GM18526 (cell line): ENCODE results near the gene C5orf15.

Experiments
- POLR2A ChIP-seq: IDR thresholded peaks from 3 replicates; pipeline ENCODE4 v1.6.1; 2011; ENCODE audit not compliant: insufficient read length; ENCODE audit errors: extremely low read depth

C5orf15 gene

DNA sequence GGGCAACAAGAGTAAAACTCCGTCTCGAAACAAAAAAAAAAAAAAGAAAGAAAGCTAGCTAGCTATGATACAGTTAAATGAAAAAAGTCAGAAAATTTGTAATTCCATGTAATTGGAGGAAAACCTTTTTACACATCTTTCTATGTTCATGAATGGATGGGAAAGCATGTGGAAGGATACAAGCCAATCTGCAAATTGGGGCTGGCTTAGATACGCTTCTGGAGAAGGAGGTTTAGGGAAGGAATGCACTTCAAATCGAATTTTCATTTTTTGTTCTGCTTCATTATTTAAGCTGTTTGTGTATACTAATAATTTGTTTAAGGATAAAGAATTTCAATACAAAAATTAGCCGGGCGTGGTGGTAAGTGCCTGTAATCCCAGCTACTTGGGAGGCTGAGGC lies 29.6 kb upstream of the C5orf15 start:
- TF ChIP-seq POLR2A: no peak

DNA sequence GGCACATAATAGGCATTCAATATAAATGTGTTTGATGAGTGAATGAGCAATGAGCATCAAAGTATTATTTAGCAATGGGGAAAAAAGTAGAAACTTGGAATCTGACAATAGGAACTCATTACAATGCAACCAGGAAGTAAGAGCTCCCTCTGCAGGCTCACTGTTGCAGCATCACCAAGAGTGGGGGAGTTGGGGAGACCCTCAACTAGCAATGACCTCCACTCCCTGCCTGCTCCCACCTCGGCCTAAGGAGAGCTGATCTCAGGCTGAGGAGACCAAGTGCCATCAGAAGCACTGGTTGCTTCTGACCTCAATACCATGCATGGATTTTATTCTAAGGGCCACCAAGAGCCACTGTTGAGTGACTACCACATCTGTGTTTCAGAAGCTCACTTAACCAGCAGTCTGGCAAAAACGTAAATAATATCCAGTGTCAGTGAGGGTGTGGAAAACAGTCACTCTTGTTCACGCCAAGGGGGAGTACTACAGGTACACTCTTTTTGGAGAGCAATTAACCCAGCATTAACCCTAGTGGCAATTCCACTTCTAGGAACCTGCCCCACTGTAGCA lies 28.3 kb upstream of the C5orf15 start:
- no peak for TF ChIP-seq POLR2A

DNA sequence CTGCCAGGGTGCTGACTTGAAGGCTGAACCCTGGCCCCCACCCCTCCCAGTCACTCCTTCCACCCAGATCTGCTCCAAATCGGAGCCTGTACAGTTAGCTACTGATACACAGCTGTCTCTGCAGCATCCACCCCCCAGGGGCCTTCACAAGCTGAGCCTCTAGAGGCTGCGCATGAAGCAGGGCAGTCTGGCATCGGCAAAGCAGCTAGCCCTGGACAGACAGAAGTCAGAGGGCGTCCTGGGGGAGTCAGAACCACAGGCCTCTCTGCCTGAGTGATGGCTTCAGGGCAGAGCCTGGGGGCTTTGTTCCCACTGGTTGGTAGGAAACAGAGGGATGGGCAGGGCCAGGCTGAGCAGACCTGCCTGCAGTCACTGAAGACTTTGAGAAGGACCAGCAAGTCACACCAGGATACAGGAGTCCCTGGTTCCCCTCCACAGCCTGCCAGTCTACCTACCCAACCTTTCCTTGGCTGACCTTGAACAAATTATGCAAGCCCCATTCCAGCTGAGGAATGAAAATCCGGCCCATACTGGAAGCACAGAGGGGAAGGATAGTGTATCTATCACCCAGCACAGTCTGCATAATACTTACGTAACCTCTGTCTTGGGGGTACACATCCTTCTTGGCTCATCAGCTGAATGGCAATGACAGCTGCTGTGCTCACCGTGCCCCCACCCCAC lies 27.6 kb upstream of the C5orf15 start:
- TF ChIP-seq POLR2A: no peak

DNA sequence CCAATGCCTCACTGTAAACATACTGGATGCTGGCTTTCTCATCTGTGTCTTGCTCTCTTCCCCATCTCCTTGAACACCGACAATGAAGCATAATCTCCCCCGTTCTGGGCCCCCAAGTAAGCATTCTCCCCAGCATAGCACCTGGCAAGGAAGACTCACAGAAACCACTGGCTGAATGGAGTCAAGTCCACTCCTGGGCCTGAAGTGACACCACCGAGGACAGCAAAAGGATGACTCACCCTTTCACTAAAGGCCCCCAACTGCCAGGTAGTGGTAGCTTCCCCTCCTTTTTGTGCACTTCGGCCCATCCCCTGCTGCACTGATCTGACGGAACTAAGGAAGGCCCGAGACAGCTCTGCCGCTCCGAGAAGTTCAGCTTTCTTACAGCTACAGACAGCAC lies 26.9 kb upstream of the C5orf15 start:
- TF ChIP-seq POLR2A: no peak

DNA sequence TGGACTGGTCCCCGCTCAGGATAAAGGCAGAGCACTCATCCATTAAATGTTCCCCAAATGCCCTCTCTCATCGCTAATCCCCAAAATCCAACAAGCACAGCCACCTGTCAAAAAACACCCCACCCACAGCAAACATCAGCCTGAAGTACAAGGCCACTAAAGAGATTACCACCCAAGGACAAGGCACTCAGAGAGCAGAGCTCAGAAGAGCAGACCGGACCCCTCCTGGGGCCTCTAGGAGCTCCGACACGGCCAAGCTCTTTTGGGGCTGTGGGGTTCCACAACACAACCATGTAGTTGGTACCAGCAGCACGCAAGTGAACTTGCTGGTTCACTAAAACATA lies 26.5 kb upstream of the C5orf15 start:
- TF ChIP-seq POLR2A: no peak

DNA sequence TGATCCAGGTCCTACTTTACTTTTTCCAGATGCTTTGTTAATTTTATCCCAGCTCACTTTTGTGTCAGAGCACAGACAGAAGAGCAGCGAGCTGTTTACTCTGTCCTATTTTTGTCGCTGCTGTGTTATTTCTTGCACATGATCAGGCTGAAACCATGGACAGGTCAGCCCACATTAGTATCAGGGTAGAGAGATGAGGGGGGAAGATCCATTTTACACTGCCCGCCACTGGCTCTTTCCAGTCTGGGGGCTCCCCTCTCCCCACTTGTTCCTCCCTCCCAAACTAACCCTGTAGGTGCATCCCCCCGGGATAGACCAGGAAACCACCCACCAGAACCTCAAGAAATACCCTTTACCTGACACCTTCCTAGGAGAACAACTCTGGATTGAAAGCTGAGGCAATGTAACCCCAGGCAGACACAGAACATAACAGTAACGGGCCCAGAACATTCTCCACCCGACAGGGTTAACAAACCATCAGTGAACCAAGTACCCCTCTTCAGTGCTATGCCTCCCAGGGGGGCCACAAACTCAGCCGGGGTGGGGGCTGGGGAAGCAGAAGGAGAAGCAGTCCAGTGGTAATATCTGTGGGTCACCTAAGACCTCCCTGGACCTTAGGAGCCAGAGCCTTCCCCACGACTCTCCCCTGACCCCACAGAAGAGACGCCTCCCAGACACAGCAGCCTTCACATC lies 26.0 kb upstream of the C5orf15 start:
- TF ChIP-seq POLR2A: no peak

DNA sequence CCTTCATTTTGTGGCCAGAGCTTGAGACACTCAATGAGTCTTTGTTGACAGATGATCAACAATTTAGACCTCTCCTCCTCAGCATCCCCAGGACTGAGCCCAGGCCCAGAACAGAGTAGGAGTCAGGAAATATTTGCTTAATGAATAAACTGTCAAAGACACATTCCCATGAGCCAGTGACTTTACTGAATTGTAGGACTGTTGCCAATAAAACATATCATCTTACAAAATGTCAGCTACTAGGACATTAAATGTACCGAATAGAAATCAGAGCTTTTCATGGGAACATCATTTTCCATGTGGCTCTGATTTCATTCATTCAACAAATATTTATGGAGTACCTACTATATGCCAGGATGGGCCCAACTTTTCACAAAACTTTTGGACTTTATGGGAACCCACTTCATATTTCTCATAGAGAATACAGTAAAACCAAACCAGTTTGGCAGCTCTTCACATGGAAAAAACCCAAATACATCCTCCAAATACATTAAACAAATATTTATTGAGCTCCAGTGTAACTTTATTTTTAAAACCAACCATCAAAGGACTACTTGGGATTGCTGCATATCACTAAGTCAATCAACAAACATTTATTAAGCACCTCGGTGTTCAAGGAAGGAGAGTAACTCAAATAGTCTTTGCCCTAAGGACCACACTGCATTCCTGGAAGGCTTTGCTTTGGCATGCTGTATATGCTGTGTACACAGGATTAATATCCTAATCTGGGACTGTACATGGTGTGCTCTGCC lies 24.9 kb upstream of the C5orf15 start:
- no peak for TF ChIP-seq POLR2A

DNA sequence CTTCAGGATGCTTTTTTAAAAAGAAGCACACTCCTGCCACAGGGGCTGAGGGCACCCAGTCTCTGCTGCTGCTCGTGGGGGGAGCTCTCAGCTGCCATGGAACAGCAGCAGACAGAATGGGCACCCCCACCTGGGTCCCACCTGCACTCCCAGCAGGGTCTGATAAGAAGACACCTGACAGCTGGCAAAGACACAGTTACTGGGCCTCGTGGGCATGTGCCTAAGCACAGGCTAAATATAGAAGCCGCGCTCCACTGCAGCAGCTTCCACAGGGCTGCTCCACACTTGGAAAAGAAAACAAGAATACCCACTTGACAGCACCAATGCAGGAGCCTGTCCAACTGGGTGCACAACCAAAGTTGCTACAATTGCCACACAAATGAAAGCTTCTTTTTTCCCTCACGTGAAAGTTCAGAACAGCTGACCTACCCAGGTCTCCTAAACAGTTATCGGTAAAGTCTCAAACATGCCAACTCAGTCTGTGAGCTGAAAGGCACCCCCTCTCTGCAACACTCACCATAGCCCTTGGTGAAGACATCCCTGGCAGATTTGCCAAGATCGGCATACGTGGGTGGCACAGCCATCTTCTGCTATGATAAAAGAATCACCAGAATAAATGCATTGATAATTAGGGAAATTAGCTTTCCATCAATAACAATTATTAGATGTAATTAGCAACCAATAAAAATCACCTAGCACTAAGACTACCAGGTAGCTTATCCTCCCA lies 24.2 kb upstream of the C5orf15 start:
- TF ChIP-seq POLR2A: no peak

DNA sequence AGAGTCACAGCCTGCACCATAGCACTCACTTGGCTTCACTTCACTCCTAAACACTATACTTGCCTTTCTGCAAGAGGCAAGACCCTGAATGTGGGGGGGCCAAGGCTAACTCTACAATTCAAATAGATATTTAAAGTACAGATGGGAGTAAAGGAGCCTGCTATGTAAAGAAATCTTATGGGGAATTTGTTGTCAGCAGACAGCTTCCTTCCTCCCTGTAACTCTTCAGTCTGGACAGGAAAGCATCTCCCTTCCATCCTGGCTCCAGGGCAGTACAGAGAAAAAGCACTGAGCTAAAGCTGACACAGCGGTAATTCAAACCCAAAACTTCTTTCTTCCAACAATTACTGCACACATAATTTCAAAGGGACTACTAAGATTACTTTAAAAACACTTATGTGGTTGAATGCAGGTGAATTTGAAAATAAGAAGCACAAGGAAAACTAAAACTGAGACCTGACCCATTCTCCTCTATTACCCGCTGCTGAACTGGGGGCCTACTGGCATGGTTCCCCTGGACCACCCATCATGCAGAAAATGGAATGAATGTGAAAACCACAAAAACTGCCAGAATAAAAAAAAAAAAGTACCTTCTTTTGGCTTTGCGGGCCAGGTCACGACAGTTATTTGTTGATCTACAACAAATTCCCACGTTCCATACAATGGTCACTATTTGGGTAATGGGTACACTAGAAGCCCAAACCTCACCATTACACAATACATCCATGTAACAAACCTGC lies 22.9 kb upstream of the C5orf15 start:
- TF ChIP-seq POLR2A: no peak

DNA sequence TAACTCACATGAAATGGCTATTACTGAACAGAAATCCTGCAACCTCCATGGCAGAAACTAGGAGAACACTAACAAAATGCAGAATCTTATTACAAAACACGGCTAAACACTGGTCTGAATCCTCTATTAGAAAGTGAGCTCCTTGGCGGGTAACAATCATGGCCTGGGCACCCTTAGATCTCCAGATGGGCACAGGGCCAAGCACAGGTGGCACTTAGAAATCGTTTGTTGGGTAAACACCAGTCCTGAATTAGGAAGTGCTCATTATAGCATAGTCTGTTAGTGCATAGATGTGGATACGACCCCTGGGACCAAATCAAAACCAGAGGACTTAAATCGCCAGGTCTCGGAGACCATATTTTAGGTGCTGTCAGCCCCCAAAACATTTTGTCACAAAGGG lies 22.0 kb upstream of the C5orf15 start:
- TF ChIP-seq POLR2A: no peak

DNA sequence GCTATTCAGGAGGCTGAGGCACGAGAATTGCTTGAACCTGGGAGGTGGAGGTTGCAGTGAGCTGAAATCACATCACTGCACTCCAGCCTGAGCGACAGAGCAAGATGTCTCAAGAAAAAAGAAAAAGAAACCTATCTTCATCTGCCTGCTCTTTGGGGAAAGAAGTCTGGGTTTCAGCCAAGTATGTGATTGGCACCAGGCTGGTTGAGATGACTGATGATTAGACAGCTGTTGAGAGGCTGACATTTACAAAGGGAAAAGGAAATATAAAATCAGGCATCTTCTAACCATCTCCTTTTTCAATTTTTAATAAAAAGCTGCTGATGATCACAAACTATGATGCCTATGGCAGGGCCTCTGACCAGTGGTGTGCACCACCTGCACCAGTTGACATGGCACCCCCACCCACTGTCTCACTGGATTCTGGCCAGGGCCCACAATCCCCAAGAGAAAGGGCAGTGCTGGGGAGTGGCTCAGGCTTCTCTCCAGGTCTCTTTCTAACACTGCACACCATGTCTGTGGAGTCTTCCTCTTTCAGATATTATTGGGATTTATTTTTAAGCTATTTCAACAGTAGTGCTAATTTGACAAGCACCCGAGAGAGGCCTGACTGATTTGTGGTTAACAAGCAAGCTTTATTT lies 17.2 kb upstream of the C5orf15 start:
- no peak for TF ChIP-seq POLR2A

DNA sequence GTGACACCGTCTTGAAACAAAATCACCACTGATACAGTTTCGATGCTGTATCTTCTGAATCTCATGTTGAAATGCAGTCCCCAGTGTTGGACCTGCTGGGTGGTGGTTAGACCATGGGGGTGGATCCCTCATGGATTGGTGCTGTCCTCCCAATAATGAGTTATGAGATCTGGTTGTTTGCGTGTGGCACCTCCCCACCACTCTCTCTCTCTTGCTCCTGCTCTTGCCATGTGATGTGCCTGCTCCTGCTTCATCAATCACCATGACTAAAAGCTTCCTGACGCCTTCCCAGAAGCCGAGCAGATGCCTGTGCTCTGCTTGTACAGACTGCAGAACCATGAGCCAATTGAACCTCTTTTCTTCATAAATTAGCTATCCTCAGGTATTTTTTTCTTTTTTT lies 15.2 kb upstream of the C5orf15 start:
- no peak for TF ChIP-seq POLR2A

DNA sequence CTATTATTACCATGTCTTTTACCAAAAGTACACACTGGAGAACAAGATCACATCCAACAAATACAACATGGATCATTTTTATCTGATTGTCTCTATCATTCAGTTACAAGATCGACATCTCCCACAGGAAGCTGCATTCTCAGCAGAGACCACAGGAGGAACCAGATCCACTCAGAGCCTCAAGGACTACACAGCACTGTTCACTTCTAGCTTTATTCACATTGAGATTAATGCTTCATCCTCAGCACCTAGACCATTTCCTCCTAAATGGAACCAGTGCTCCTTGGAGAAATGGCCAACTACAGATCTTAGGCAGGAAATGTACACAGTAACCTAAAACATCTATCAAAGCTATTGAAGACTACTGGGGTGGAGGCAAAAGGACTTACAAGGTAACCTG lies 13.3 kb upstream of the C5orf15 start:
- no peak for TF ChIP-seq POLR2A

DNA sequence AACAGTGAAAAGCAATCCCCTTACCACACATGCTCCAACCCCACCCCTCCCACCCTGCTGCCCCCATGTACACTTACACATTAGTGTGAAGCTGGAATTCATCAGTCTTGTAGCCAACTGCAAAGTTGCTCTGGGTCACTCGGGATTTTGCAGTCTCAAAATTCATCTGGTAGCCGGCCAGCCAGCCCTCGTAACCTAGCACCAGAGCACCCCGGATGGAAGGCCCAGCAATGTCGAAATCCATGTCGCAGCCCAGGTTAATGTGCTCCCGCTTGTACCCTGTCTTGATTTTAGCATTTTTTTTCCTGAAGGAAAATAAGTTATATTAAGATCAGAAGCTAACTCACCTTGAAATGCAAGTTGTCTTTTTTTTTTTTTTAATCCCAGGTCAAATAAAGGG lies 12.2 kb upstream of the C5orf15 start:
- TF ChIP-seq POLR2A: no peak
